Nucleus accumbens (tissue), 56 donors: ENCODE results near the gene TTC33.
"Not testable (repeated sequence)": the region's sequence is repeated elsewhere in the genome, so short reads cannot be mapped to it uniquely, and the experiment has no call there.

Experiments used
- DNase-seq, 56 donors: peaks; one replicate each; lab custom pipeline; 2025; lab: John Stamatoyannopoulos, UW

The TTC33 gene

DNA sequence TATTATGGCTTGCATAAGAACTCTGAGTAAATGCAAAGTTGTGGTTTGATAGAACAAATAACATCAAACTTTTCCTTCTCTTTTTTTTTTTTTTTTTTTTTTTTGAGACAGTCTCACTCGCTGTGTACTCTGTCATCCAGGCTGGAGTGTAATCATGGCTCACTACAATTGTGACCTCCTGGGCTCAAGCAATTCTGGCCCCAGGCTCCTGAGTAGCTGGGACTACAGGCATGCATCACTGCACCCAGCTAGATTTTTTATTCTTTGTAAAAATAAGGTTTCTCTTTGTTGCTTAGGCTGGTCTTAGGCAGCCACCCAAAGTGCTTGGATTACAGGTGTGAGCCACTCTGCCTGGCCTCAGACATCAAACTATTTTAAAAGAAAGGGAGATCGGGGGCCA is 95.0 kb downstream of the TTC33 start:
- DNase-seq = no peak

- no peak for DNase-seq
Measured at GRCh38 chr5:40656766-40657165, 99.0 kb downstream of the TTC33 start.

- DNase-seq = not testable (repeated sequence)
Measured at GRCh38 chr5:40656091-40656490, 99.7 kb downstream of the TTC33 start.

DNA sequence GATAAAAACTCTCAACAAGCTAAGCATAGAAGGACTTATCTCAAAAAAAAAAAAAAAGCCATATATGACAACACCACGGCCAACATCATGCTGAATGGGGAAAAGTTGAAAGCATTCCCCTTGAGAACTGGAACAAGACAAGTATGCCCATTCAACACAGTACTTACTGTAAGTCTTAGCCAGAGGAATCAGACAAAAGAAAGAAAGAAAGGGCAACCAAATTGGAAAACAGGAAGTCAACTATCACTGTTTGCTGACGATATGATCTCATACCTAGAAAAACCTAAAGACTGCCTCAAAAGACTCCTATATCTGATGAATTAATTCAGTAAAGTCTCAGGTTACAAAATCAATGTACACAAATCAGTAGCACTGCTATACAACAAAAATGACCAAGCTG is 100.6 kb downstream of the TTC33 start:
- no peak for DNase-seq

DNA sequence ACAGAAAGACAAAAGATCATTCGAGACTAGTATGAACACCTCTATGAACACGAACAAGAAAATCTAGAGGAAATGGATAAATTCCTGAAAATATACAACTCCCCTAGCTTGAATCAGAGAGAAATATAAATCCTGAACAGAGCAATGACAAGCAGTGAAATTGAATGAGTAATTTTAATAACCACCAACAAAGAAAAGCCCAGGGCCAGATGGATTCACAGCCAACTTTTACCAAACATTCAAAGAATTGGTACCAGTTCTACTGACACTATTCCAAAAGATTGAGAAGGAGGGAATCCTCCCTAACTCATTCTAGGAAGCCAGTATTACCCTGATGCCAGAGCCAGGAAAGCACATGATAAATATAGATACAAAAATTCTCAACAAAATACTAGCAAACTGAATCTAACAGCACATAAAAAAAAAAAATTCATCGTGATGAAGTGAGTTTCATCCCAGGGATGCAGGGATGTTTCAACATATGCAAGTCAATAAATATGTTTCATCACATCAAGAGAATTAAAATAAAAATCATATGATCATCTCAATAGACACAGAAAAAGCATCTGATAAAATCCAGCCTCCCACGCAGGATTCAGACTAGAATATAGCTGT is 101.3 kb downstream of the TTC33 start:
- DNase-seq = no peak

- DNase-seq = no peak
Measured at GRCh38 chr5:40653221-40654022, 102.3 kb downstream of the TTC33 start.

- DNase-seq = no peak
Measured at GRCh38 chr5:40652441-40653220, 103.1 kb downstream of the TTC33 start.

GRCh38 chr5:40651201-40651600 is 104.6 kb downstream of the TTC33 start:
- DNase-seq = no peak

- no peak for DNase-seq
Measured at GRCh38 chr5:40649463-40650030, 106.2 kb downstream of the TTC33 start.

DNA sequence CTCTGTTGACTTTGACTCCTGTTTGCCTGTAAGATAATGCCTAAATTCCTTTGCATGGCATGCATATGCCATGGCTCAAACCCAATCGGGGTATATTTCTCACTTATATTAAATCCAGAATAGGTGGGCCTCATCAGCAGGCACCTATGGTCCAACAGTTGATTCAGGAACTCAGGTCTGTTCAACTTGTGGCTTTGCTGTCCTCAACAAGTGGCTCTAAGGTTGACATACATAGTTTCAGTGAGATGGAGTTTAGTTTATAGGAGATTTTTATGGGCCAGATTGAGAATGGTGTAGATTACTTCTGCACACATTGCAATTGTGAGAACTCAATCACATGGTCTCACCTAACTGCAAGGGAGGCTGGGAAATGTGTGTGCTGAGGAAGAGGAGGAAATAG is 107.6 kb downstream of the TTC33 start:
- no peak for DNase-seq

DNA sequence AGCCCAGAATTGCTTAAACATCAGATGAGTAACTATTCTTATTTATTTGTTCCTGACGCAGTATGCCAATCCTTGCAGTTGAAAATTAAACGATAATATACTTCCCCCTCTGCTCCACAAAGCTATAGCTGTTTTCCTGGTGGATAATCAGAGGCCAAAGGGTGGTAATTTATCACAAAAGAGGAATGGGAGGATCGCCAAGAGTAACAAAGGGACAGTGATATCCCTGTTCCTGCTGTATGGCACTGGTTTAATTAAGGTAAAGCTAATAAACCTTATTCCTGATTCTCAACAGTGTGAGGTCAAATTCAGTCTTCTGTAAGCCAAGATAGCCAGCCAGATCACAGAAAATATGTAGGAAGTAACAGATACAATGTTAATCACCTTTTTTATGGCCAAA is 109.5 kb downstream of the TTC33 start:
- no peak for DNase-seq

DNA sequence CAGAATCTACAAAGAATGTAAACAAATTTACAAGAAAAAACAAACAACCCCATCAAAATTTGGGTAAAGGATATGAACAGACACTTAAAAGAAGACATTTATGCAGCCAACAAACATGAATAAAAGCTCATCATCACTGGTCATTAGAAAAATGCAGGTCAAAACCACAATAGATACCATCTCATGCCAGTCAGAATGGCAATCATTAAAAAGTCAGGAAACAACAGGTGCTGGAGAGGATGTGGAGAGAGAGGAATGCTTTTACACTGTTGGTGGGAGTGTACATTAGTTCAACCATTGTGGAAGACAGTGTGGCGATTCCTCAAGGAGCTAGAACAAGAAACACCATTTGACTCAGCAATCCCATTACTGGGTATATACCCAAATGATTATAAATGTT is 116.2 kb downstream of the TTC33 start:
- not testable (repeated sequence) for DNase-seq

DNA sequence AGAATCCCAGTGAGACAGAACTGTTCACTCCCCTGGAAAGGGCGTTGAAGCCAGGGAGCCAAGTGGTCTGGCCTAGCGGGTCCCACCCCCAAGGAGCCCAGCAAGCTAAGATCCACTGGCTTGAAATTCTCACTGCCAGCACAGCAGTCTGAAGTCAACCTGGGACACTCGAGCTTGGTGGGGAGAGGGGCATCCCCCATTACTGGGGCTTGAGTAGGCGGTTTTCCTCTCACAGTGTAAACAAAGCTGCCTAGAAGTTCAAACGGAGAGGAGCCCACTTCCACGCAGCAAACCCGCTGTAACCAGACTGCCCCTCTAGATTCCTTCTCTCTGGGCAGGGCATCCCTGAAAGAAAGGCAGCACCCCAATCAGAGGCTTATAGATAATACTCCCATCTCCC is 121.2 kb downstream of the TTC33 start:
- DNase-seq = no peak

DNA sequence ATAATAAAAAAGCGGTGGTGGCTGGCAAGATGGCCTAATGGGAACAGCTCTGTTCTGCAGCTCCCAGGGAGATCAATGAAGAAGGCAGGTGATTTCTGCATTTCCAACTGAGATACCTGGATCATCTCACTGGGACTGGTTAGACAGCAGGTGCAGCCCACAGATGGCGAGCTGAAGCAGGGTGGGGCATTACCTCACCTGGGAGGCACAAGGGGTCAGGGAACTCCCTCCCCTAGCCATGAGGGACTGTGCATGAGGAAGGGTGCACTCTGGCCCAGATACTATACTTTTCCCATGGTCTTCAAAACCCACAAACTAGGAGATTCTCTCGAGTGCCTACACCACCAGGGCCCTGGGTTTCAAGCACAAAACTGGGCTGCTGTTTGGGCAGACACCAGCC is 121.6 kb downstream of the TTC33 start:
- DNase-seq = no peak

- no peak for DNase-seq
Measured at GRCh38 chr5:40631236-40631635, 124.5 kb downstream of the TTC33 start.

GRCh38 chr5:40630126-40630525 is 125.6 kb downstream of the TTC33 start:
- no peak for DNase-seq

- no peak for DNase-seq
Measured at GRCh38 chr5:40628407-40628806, 127.4 kb downstream of the TTC33 start.

GRCh38 chr5:40627706-40628105 is 128.1 kb downstream of the TTC33 start:
- DNase-seq = no peak

DNA sequence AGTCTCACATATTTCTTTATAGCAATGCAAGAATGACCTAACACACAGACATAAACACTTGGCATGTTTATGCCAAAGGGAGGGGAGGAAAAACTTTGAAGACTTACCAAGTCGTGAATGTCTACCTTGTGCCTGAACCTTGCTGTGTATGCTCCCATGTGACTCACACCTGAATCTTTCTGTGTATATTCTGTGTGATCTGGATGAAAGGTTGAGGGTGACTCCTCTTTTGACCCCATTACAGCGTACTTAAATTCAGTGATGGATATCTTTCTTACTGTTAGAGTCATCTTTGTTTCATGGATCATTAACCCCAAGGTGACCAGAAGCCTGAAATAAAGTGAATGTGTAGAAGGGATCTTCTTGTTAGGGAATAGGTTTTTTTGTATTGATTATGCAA is 129.0 kb downstream of the TTC33 start:
- no peak for DNase-seq

GRCh38 chr5:40623480-40624420 is 132.0 kb downstream of the TTC33 start:
- no peak for DNase-seq
